MM.1S (cell line): ENCODE results near the gene ABHD11.

ENCODE experiments used
- DNase-seq: peaks from one replicate; pipeline ENCODE4 v3.0.0-alpha.2; 2015
- H2AFZ ChIP-seq: fragments of 300-600 bp; sonication (generic); 2 replicates; pipeline ENCODE4 v1.6.0; 2016; ENCODE audit warnings: antibody characterized with exemption, low read length
- H3F3A ChIP-seq: fragments of 300-600 bp; sonication (generic); 2 replicates; pipeline ENCODE4 v1.6.1; 2016; ENCODE audit warnings: mild to moderate bottlenecking, antibody characterized with exemption, low read length, moderate library complexity, mixed read lengths; ENCODE audit not compliant: insufficient read depth
- H3K27ac ChIP-seq: fragments of 300-600 bp; sonication (generic); 2 replicates; pipeline ENCODE4 v1.5.1; 2016; ENCODE audit warnings: mild to moderate bottlenecking, low read length
- H3K27me3 ChIP-seq: fragments of 300-600 bp; sonication (generic); replicated peaks from 2 replicates; pipeline ENCODE4 v1.6.0; 2016; ENCODE audit warnings: low read length; ENCODE audit not compliant: insufficient read depth
- H3K36me3 ChIP-seq: fragments of 300-600 bp; sonication (generic); replicated peaks from 2 replicates; pipeline ENCODE4 v1.6.1; 2016; ENCODE audit warnings: mild to moderate bottlenecking, low read length, mixed read lengths; ENCODE audit not compliant: insufficient read depth
- H3K4me1 ChIP-seq: fragments of 300-600 bp; sonication (generic); 2 replicates; pipeline ENCODE4 v1.6.1; 2016; ENCODE audit warnings: low read length, mixed read lengths
- H3K4me2 ChIP-seq: fragments of 300-600 bp; sonication (generic); 2 replicates; pipeline ENCODE4 v1.6.0; 2016; ENCODE audit warnings: low read depth, low read length
- H3K4me3 ChIP-seq: fragments of 300-600 bp; sonication (generic); 2 replicates; pipeline ENCODE4 v1.5.1; 2016; ENCODE audit warnings: low read length, mixed read lengths
- H3K79me2 ChIP-seq: fragments of 300-600 bp; sonication (generic); 2 replicates; pipeline ENCODE4 v1.6.1; 2016; ENCODE audit warnings: mixed run types, low read length, mixed read lengths
- H3K9ac ChIP-seq: fragments of 300-600 bp; sonication (generic); 2 replicates; pipeline ENCODE4 v1.6.1; 2016; ENCODE audit warnings: low read length, mixed read lengths
- H3K9me2 ChIP-seq: fragments of 300-600 bp; sonication (generic); replicated peaks from 2 replicates; pipeline ENCODE4 v1.6.1; 2016; ENCODE audit warnings: mild to moderate bottlenecking, low read length, mixed read lengths; ENCODE audit not compliant: insufficient read depth
- H3K9me3 ChIP-seq: fragments of 300-600 bp; sonication (generic); replicated peaks from 2 replicates; pipeline ENCODE4 v1.6.1; 2016; ENCODE audit warnings: mild to moderate bottlenecking, low read length, mixed read lengths; ENCODE audit not compliant: insufficient read depth
- H4K20me1 ChIP-seq: fragments of 300-600 bp; sonication (generic); 2 replicates; pipeline ENCODE4 v1.6.1; 2016; ENCODE audit warnings: mild to moderate bottlenecking, low read length, moderate library complexity, mixed read lengths; ENCODE audit not compliant: insufficient read depth
- EZH2 ChIP-seq: fragments of 300-600 bp; sonication (generic); optimal IDR thresholded peaks from 2 replicates; pipeline ENCODE3; 2017; ENCODE audit warnings: low read depth, mild to moderate bottlenecking, antibody characterized with exemption, low read length, mixed read lengths
- EZH2phosphoT487 ChIP-seq: fragments of 300-600 bp; sonication (generic); IDR thresholded peaks from 2 replicates; pipeline ENCODE4 v1.6.1; 2018; ENCODE audit warnings: antibody characterized with exemption, low read length
- TF ChIP-seq, protein P1 (sequence below): fragments of 300-600 bp; sonication (generic); IDR thresholded peaks from 2 replicates; pipeline ENCODE4 v1.5.1; 2016; ENCODE audit warnings: antibody characterized with exemption, low read length, mixed read lengths

The ABHD11 gene

DNA sequence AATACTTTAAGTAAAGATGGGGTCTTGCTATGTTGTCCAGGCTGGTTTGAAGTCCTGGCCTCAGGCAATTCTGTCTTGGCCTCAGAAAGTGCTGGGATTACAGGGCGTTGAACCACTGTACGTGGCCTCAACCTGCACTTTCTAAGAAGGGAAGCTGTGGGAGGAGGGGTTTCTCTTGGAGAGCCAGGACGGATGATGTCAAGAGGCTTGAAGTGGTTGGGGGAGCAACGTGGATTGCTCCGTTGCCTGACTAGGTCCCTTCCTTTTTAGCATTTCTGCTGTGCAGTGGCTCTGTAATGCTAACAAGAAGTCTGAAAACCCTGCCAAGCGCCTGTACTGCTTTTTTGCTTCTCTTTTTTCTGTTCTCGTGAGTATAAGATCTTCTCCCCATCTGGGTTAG is 48.0 kb downstream of the ABHD11 start:
- H3K27me3 ChIP-seq, result no peaks in the 10 kb centered on the region
- H3K9me3 ChIP-seq, result no peaks in the 10 kb centered on the region
- H3K9me2 ChIP-seq, result no peaks in the 10 kb centered on the region
- H3K4me2 ChIP-seq, result no peak overlapping the region
- TF ChIP-seq EZH2 (no peak), EZH2phosphoT487 (no peak)
- TF ChIP-seq, protein P1, sequence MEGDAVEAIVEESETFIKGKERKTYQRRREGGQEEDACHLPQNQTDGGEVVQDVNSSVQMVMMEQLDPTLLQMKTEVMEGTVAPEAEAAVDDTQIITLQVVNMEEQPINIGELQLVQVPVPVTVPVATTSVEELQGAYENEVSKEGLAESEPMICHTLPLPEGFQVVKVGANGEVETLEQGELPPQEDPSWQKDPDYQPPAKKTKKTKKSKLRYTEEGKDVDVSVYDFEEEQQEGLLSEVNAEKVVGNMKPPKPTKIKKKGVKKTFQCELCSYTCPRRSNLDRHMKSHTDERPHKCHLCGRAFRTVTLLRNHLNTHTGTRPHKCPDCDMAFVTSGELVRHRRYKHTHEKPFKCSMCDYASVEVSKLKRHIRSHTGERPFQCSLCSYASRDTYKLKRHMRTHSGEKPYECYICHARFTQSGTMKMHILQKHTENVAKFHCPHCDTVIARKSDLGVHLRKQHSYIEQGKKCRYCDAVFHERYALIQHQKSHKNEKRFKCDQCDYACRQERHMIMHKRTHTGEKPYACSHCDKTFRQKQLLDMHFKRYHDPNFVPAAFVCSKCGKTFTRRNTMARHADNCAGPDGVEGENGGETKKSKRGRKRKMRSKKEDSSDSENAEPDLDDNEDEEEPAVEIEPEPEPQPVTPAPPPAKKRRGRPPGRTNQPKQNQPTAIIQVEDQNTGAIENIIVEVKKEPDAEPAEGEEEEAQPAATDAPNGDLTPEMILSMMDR, result no peak
- H2AFZ ChIP-seq, result no peak overlapping the region
- H3K79me2 ChIP-seq, result peaks cover 34% of the 10 kb centered on the region
- H3K27ac ChIP-seq, result no peak overlapping the region
- H3K36me3 ChIP-seq, result no peaks in the 10 kb centered on the region; the same call in 1 of the 2 replicates
- H4K20me1 ChIP-seq, result no peaks in the 10 kb centered on the region
- H3K4me1 ChIP-seq, result no peaks in the 10 kb centered on the region
- DNase-seq, result no peak
- no peak overlapping the region for H3K9ac ChIP-seq
- H3K4me3 ChIP-seq, result no peak overlapping the region
- H3F3A ChIP-seq, result no peaks in the 10 kb centered on the region

DNA sequence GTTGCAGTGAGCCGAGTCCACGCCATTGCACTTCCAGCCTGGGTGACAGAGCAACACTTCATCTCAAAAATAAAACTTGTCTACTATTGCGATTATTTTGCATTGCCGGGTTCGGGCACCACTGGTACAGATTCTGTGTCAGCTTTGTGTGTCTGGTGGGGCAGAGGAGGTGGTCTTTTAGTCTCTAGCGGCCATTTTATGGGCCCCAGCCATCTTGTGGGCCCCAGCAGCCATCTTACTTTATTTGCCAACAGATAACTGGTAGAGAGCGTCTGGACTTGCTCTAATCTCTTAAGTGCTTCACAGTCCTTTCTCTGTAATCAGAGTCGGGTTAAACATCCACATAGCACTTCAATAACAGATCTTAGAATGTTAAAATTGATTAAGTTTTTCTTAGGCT is 50.3 kb downstream of the ABHD11 start:
- Histone ChIP-seq H3K9ac (no peak overlapping the region), H3K27ac (no peak overlapping the region), H2AFZ (no peak overlapping the region), H4K20me1 (no peaks in the 10 kb centered on the region), H3F3A (no peaks in the 10 kb centered on the region), H3K9me3 (no peaks in the 10 kb centered on the region), H3K79me2 (peaks cover 57% of the 10 kb centered on the region), H3K4me3 (no peak overlapping the region), H3K4me2 (no peak overlapping the region), H3K4me1 (no peaks in the 10 kb centered on the region), H3K27me3 (no peaks in the 10 kb centered on the region), H3K36me3 (no peaks in the 10 kb centered on the region; the same call in 1 of the 2 replicates), H3K9me2 (no peaks in the 10 kb centered on the region)
- TF ChIP-seq EZH2phosphoT487, result no peak
- TF ChIP-seq, protein P1, result no peak
- TF ChIP-seq EZH2, result no peak
- no peak for DNase-seq
